ENCODE measurements around the gene UBE4B.

DNA sequence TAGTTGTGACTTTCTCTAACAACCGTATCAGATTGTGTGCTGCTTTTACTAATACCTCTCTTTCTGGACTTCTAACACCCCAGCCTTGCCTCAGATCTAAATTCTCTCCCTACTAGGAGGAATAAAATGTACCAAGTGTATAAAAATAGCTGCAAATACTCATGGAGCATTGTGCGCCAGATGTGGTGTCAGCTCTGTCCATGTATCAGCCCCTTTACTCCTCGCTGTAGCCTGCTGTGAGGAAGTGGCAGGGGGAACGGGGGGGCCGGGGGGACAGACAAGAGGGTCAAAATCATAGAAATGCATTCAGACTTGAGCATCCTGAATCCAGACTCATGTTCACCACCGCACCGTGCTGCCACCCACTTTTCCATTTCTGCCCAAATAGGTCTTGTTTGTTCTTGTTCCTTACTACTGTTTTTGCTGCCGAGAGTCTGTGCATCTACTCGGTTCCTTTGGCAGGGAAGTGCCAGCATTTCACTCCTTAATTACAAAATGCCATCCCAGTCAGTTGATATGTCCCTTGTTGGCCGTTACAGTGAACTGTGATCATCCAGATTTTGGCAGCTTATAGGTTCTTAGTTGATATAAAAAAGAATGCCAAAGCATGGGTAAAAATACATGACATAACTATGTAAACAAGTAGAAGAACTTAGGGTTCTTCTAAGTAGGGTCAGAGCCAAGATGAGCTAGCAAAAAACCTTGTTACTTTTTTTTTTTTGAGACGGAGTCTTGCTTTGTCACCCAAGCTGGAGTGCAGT is 76.4 kb downstream of the UBE4B start:
- TF ChIP-seq, protein P1, sequence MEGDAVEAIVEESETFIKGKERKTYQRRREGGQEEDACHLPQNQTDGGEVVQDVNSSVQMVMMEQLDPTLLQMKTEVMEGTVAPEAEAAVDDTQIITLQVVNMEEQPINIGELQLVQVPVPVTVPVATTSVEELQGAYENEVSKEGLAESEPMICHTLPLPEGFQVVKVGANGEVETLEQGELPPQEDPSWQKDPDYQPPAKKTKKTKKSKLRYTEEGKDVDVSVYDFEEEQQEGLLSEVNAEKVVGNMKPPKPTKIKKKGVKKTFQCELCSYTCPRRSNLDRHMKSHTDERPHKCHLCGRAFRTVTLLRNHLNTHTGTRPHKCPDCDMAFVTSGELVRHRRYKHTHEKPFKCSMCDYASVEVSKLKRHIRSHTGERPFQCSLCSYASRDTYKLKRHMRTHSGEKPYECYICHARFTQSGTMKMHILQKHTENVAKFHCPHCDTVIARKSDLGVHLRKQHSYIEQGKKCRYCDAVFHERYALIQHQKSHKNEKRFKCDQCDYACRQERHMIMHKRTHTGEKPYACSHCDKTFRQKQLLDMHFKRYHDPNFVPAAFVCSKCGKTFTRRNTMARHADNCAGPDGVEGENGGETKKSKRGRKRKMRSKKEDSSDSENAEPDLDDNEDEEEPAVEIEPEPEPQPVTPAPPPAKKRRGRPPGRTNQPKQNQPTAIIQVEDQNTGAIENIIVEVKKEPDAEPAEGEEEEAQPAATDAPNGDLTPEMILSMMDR (IDR thresholded peaks at IDR 0.05), result no peak
- no peak for TF ChIP-seq EZH2 (IDR thresholded peaks at IDR 0.05)
